NCI-H1436 (cell line): ENCODE data around the gene SULT1B1.
"Not testable (repeated sequence)": the region's sequence is repeated elsewhere in the genome, so short reads cannot be mapped to it uniquely, and the experiment has no call there.

Experiments
- DNase-seq: peaks from one replicate; lab custom pipeline; 2025; lab: John Stamatoyannopoulos, UW

The SULT1B1 gene

DNA sequence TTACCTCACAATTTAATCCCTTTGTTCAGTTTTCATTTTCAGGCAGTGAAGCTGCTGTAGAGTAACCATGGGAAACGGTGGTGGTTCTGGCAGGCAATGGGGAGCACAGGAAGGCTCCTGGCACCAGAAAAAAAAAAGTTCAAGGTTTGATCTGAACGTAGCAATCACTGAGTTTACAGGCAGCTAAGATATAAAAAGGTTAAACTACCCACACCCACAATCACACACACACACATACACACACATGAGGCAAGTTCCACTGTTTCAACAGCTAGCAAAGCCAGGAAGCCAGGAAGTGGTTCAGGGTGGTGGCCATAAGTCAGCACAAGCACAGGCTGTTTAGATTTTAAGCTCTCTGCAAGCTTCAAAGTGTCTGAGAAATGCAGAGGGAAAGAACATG, at the start of gene SULT1B1:
Gene SULT1B1, minus strand, starts transcription at position 166 of the 400 bp plus-strand sequence. CDS start 5,403 bp downstream, outside the sequence.
- no peak for DNase-seq

- no peak for DNase-seq
These were observed 40.2 kb upstream of the SULT1B1 start for GRCh38 chr4:69800599-69800998.

GRCh38 chr4:69799337-69799736, 38.9 kb upstream of the SULT1B1 start:
- DNase-seq = no peak

GRCh38 chr4:69793732-69794131, 33.3 kb upstream of the SULT1B1 start:
- DNase-seq = no peak

DNA sequence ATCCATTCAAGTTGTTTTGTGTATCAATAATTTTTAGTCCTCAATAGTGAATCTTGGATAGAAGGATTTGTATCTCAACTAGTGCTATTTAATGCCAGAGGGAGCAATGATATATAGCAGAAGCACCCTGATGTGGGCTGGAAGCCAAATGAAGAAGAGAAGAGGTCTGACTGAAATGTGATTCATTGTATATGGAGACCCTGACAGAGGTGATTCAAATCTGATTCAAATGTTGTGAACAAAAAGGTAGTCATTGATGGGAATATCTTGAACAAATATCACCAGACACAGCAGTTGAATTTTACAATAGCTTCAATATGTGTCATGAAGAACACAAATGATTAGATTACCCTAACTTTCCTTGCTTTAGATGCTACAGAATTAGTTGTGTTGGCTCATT, 27.5 kb upstream of the SULT1B1 start:
- DNase-seq = no peak

DNA sequence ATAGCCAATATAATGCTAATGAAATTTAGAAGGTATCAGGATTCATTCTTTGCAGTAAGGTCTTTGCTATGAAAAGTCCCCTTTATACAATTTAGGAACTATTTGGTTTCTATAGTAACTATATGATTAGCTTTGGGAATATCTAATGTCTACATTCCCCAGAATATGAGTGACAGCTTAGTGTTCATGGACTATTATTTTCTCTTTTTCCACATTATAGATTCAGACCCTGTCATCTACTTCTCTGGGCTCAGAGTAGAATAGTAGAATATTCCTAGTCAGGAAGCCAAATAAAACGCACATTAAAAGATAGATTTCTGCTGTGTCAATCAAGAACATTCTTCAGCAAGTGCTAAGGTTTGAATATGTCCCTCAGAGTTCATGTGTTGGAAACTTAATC, 26.1 kb upstream of the SULT1B1 start:
- no peak for DNase-seq

GRCh38 chr4:69785211-69785831, 24.9 kb upstream of the SULT1B1 start:
- no peak for DNase-seq

GRCh38 chr4:69782651-69783310, 22.4 kb upstream of the SULT1B1 start:
- DNase-seq = no peak

GRCh38 chr4:69781458-69782418, 21.3 kb upstream of the SULT1B1 start:
- no peak for DNase-seq

GRCh38 chr4:69780141-69780540, 19.7 kb upstream of the SULT1B1 start:
- no peak for DNase-seq

GRCh38 chr4:69776696-69777095, 16.3 kb upstream of the SULT1B1 start:
- no peak for DNase-seq

DNA sequence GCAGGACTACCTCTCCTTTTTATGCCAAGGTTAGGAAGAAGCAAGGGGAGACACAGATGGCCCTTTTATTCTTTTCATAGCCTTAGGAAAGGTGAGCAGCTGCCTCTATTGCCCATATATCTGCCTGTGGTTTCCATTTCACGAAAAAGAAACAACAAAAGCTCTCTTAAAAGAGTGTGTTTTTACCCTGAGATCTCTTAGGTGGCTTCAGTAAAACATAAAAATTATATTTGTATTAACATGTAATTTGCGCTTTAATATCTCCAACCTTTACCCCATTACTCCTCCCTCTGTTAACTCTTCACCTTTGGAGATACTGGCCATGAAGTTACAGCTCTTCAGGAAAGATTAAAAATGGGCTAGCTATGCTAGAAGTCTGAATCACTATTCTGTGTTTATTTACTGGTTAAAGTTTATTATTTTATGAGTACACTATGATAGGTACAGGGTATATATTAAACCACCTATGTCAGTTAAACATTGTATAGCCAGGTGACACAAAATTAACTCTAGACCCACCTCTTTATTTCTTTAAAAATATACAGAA, 15.0 kb upstream of the SULT1B1 start:
- no peak for DNase-seq

- DNase-seq = no peak
These were observed 13.1 kb upstream of the SULT1B1 start for GRCh38 chr4:69773484-69773883.

DNA sequence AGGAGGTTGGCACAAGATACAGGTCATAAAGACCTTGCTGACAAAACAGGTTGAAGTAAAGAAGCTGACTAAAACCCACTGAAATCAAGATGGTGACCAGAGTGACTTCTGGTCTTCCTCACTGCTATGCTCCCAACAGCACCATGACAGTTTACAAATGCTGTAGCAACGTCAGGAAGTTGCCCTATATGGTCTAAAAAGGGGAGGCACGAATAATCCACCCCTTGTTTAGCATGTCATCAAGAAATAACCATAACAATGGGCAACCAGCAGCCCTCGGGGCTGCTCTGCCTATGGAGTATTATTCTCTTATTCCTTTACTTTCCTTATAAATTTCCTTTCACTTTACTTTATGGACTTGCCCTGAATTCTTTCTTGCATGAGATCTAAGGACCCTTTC, 8.1 kb upstream of the SULT1B1 start:
- not testable (repeated sequence) for DNase-seq

DNA sequence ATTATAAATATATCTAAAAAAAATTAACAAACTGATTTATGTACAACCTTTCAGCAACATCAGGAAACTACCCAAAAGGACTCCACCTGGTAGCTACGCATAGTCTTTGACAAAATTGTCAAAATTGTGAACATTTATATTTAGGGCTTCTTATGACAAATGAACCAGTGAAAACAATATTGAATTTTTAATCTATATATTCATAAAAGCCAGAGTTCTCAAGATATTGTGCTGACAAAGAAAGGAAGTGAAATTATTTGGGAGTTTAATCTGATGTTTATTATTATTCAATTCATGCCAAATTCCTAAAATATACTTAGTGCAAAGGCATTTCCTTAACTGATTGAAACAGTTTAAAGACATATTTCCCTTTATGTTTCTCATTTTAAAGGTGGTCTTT, 5.3 kb upstream of the SULT1B1 start:
- DNase-seq = no peak

GRCh38 chr4:69764311-69764710, 3.9 kb upstream of the SULT1B1 start:
- DNase-seq = no peak

- DNase-seq = no peak
These were observed 2.8 kb upstream of the SULT1B1 start for GRCh38 chr4:69763233-69763632.

- no peak for DNase-seq
These were observed 1.2 kb downstream of the SULT1B1 start for GRCh38 chr4:69759189-69759604.

- DNase-seq = no peak
These were observed 3.0 kb downstream of the SULT1B1 start for GRCh38 chr4:69757464-69757863.

DNA sequence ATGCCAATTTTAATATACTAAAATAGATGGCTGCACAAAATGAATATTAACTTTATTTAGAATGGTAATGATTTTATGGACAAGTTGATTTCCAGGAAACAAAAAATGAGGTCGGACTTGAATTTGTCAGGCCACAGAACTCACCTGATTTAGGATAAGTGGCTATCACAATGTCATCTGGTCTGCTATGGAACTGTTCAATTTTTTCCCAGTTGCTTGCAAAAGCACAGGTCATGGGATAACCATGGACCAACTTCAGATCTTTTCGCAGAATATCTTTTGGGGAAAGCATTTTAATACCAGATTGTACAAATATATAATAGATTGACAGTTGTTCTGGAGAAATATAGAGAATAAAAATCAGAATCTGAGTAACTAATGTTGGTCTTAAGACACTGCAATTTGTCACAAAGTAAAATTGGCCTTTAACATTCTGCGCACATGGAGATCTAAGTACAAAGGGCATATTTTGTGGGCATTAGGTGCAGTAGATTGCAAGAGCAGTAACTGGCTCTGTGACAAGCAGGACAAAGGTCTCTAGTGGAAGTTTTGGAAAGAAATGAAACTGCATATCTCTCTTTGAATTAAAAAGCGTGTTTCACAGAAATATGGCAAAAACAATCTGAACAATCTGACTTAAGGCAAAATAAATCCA, 5.4 kb downstream of the SULT1B1 start:
- DNase-seq = no peak

DNA sequence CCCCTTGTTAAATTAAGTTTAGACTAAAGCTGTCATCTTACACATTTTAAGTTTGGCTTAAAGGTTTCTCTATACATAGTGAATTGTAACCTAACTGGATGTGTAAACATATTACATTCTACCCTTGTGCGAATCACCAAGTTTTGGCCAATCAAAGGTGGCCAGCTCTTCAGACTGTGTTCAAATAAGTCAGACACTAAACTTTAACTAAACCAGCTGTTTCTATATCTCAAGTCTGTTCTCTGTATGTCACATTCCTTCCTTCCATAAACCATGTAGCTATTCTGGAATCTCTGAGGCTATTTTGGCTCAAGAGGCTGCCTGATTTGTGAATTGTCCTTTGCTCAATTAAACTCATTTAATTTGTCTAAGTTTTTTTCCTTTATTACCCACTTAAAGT, 6.7 kb downstream of the SULT1B1 start:
- no peak for DNase-seq

DNA sequence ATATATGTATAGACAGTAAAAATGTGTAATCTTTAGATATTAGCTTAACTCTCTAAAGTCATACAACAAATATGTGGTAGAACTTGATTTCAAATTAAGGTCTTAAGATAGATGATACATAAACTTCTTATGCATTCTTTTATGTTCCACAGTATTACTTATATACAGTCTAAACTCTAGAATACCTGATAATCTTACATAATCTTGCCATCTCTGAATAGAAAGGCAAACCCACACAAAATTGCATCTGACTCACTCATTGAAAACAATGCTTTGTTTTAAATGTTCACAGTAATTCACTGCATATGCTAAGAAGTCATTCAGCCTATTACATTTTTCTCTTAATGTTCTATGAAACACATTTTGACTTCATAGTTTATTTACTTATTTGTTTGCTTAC, 10.1 kb downstream of the SULT1B1 start:
- no peak for DNase-seq
